Caco-2 (cell line): ENCODE measurements around the gene RSPH6A. TPM values are rescaled to one million over a fixed set of nuclear protein-coding genes. Genes with fewer than 3 reads are reported as not detected.

Experiments
- BruUV-seq: library from RNA; stranded (reverse); fragments of 400-500 nt; replicated peaks from 2 replicates; lab custom pipeline; 2021; lab: Mats Ljungman, UMichigan
- CTCF ChIA-PET: fragments of 300-600 bp; sonication (Branson Sonifier 250); formaldehyde crosslinking; loops from one replicate; lab custom pipeline; 2022; ENCODE audit warnings: antibody characterized with exemption; lab: Charles Lee
- POLR2A ChIA-PET: fragments of 300-600 bp; sonication (Branson Sonifier 250); formaldehyde crosslinking; loops from one replicate; lab custom pipeline; 2022; ENCODE audit warnings: antibody characterized with exemption; lab: Charles Lee
- DNase-seq, 2 experiments: peaks; one replicate each; pipeline versions ENCODE4 v3.0.0 to v3.0.0-alpha.2; 2020 to 2022
- H3K27me3 ChIP-seq: replicated peaks from 2 replicates; pipeline ENCODE4 v1.6.0; 2011; ENCODE audit warnings: low read length; ENCODE audit not compliant: control insufficient read depth, insufficient read depth
- H3K36me3 ChIP-seq: 2 replicates; pipeline ENCODE4 v1.5.1; 2011; ENCODE audit warnings: low read length; ENCODE audit not compliant: control insufficient read depth, insufficient read depth
- H3K4me1 ChIP-seq: fragments of 250-450 bp; sonication (Bioruptor Pico); 2 replicates; pipeline ENCODE4 v1.5.1; 2020; ENCODE audit warnings: mild to moderate bottlenecking
- H3K4me3 ChIP-seq: 2 replicates; pipeline ENCODE4 v1.5.1; 2011; ENCODE audit warnings: low read depth, mild to moderate bottlenecking, control low read depth, low read length
- H3K9me3 ChIP-seq: fragments of 250-450 bp; sonication (Bioruptor Pico); 2 replicates; pipeline ENCODE4 v1.5.1; 2020; ENCODE audit warnings: mild to moderate bottlenecking, moderate library complexity
- H3K27ac Mint-ChIP-seq: one replicate; pipeline ENCODE4 v1.8.0; 2022; ENCODE audit warnings: mixed read lengths; ENCODE audit not compliant: unreplicated experiment
- H3K27me3 Mint-ChIP-seq: one replicate; pipeline ENCODE4 v1.8.0; 2022; ENCODE audit warnings: mixed read lengths; ENCODE audit not compliant: insufficient read depth, unreplicated experiment
- H3K36me3 Mint-ChIP-seq: one replicate; pipeline ENCODE4 v1.8.0; 2022; ENCODE audit warnings: mild to moderate bottlenecking, mixed read lengths; ENCODE audit not compliant: insufficient read depth, unreplicated experiment
- H3K4me1 Mint-ChIP-seq: one replicate; pipeline ENCODE4 v1.8.0; 2022; ENCODE audit warnings: low read depth, mixed read lengths; ENCODE audit not compliant: unreplicated experiment
- H3K4me3 Mint-ChIP-seq: one replicate; pipeline ENCODE4 v1.8.0; 2022; ENCODE audit warnings: mild to moderate bottlenecking, moderate library complexity, mixed read lengths; ENCODE audit not compliant: unreplicated experiment
- H3K9me3 Mint-ChIP-seq: one replicate; pipeline ENCODE4 v1.8.0; 2022; ENCODE audit warnings: mixed read lengths; ENCODE audit not compliant: unreplicated experiment
- intact Hi-C: fragments of 100-400 bp; cut with micrococcal nuclease; formaldehyde crosslinking; loops from one replicate; pipeline ENCODE4 v1.10.0; 2022; ENCODE audit not compliant: unreplicated experiment
- total RNA-seq: library from RNA; stranded (reverse); gene quantifications from 2 replicates; pipeline ENCODE4 v1.2.3, GENCODE V29; 2022
- TF ChIP-seq, protein P1 (sequence below), 2 experiments: fragments of 200-600 bp in 1 of 2; IDR thresholded peaks; 1 replicate in 1 of 2; 2 replicates in 1 of 2; pipeline versions ENCODE4 v1.5.1 to v1.8.0; 2011 to 2022; ENCODE audit warnings: antibody characterized with exemption in 1 of 2, control low read depth in 1 of 2, inconsistent platforms in 1 of 2, low read depth in 1 of 2, low read length in 1 of 2, mild to moderate bottlenecking in 1 of 2, moderate library complexity in 1 of 2; ENCODE audit not compliant: insufficient read depth in 1 of 2, severe bottlenecking in 1 of 2, unreplicated experiment in 1 of 2

The RSPH6A gene
- total RNA-seq, 1 experiment from 2014 or later: 0.23 TPM

GRCh38 chr19:45842198-45842597 is 27.1 kb upstream of the RSPH6A start:
- TF ChIP-seq, protein P1, sequence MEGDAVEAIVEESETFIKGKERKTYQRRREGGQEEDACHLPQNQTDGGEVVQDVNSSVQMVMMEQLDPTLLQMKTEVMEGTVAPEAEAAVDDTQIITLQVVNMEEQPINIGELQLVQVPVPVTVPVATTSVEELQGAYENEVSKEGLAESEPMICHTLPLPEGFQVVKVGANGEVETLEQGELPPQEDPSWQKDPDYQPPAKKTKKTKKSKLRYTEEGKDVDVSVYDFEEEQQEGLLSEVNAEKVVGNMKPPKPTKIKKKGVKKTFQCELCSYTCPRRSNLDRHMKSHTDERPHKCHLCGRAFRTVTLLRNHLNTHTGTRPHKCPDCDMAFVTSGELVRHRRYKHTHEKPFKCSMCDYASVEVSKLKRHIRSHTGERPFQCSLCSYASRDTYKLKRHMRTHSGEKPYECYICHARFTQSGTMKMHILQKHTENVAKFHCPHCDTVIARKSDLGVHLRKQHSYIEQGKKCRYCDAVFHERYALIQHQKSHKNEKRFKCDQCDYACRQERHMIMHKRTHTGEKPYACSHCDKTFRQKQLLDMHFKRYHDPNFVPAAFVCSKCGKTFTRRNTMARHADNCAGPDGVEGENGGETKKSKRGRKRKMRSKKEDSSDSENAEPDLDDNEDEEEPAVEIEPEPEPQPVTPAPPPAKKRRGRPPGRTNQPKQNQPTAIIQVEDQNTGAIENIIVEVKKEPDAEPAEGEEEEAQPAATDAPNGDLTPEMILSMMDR (IDR thresholded peaks at IDR 0.05; ENCODE audit: insufficient read depth in 1 of 2, low read depth in 1 of 2, low read length in 1 of 2, severe bottlenecking in 1 of 2, unreplicated experiment in 1 of 2): no peak
- CTCF ChIA-PET: interaction anchor here (0.6 kb wide), 1 partner anchor 165 kb away, joined by 3 read pairs; no protein-coding TSS in a partner anchor
- Histone ChIP-seq H3K4me3 (no peak overlapping the region), H3K36me3 (peaks cover 3% of the 10 kb centered on the region), H3K9me3 (no peaks in the 10 kb centered on the region), H3K27me3 (no peaks in the 10 kb centered on the region), H3K4me1 (no peaks in the 10 kb centered on the region)
- Mint-ChIP-seq H3K27me3 (no peaks in the 10 kb centered on the region), H3K36me3 (peaks cover 89% of the 10 kb centered on the region), H3K9me3 (no peaks in the 10 kb centered on the region), H3K4me3 (no peak overlapping the region), H3K4me1 (no peaks in the 10 kb centered on the region), H3K27ac (no peak overlapping the region)
- no peak for DNase-seq
- BruUV-seq: no TSS peak
- intact Hi-C loops: no loop called here
- POLR2A ChIA-PET: no interaction called here

DNA sequence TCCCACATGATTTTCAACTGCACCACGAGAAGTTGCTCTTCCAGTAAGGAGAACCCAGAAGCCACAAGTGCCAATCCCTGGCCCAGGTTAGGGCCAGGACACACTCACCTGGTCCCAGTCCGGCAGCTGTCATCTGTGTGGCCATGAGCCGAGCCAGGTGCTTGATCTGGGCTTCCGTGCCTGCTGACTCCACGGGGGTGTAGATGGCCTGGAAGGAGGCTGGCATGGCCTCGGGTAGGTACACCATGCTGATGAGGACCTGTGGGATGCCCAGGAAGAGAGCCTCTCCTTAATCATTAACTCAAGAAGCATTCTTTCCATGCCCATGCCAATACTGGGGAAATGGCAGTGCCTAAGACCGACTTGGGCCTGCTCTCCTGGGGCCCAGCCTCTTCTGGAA is 19.9 kb upstream of the RSPH6A start:
- CTCF ChIA-PET: interaction anchor here (0.6 to 1.3 kb wide), 2 partner anchors 18 to 52 kb away, joined by 3 to 7 read pairs; partner anchors contain the start of gene DMPK
- Histone ChIP-seq H3K4me1 (no peaks in the 10 kb centered on the region), H3K27me3 (no peaks in the 10 kb centered on the region), H3K4me3 (no peak overlapping the region), H3K9me3 (no peaks in the 10 kb centered on the region), H3K36me3 (peaks cover 7% of the 10 kb centered on the region)
- H3K27me3 Mint-ChIP-seq: no peaks in the 10 kb centered on the region
- no peaks in the 10 kb centered on the region for H3K9me3 Mint-ChIP-seq
- POLR2A ChIA-PET: no interaction called here
- no peaks in the 10 kb centered on the region for H3K4me1 Mint-ChIP-seq
- TF ChIP-seq, protein P1 (IDR thresholded peaks at IDR 0.05; ENCODE audit: insufficient read depth in 1 of 2, low read depth in 1 of 2, low read length in 1 of 2, severe bottlenecking in 1 of 2, unreplicated experiment in 1 of 2): no peak
- H3K36me3 Mint-ChIP-seq: peaks cover 97% of the 10 kb centered on the region
- intact Hi-C loops: no loop called here
- no peak overlapping the region for H3K4me3 Mint-ChIP-seq
- no peak for DNase-seq
- BruUV-seq: no TSS peak
- no peak overlapping the region for H3K27ac Mint-ChIP-seq

DNA sequence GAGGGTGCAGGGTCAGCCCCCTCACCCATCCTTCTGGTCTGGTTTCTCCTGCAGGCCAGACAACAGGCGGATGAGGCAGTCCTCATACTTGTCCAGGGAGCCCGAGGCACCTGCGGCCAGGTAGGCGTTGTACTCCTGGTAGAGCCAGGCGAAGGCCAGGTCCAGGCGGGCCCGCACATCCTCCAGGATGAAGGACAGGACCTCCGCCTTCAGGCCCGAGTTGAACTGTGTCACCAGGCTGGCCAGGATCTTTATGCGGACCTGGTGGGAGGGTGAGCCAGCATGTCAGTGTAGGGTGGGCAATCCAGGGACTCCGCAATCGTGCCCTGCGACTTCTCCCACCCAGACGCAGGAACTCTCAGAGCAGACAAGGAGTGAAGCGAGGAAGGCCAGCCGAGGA is 13.8 kb upstream of the RSPH6A start:
- TF ChIP-seq, protein P1 (IDR thresholded peaks at IDR 0.05; ENCODE audit: insufficient read depth in 1 of 2, low read depth in 1 of 2, low read length in 1 of 2, severe bottlenecking in 1 of 2, unreplicated experiment in 1 of 2): no peak
- H3K36me3 Mint-ChIP-seq: peaks cover 93% of the 10 kb centered on the region
- intact Hi-C loops: no loop called here
- no peaks in the 10 kb centered on the region for H3K27me3 ChIP-seq
- no peak for DNase-seq
- H3K36me3 ChIP-seq: peaks cover 9% of the 10 kb centered on the region
- H3K9me3 Mint-ChIP-seq: no peaks in the 10 kb centered on the region
- H3K9me3 ChIP-seq: no peaks in the 10 kb centered on the region
- no peak overlapping the region for H3K4me3 Mint-ChIP-seq
- BruUV-seq: no TSS peak
- H3K27ac Mint-ChIP-seq: peak overlapping the region; percentile 30
- H3K4me3 ChIP-seq: no peak overlapping the region
- CTCF ChIA-PET: interaction anchor here (2.2 kb wide), 1 partner anchor 12 kb away, joined by 9 read pairs; no protein-coding TSS in a partner anchor
- H3K4me1 ChIP-seq: no peaks in the 10 kb centered on the region
- no peaks in the 10 kb centered on the region for H3K27me3 Mint-ChIP-seq
- POLR2A ChIA-PET: no interaction called here
- H3K4me1 Mint-ChIP-seq: no peaks in the 10 kb centered on the region
